Mesodermal cell (in vitro differentiated cells): ENCODE measurements around the gene DSN1.

Experiments
- H3K27ac ChIP-seq: 2 replicates; pipeline ENCODE4 v1.7.0; 2013; ENCODE audit warnings: mild to moderate bottlenecking, low read depth, low read length, moderate library complexity; ENCODE audit not compliant: severe bottlenecking
- H3K36me3 ChIP-seq: 2 replicates; pipeline ENCODE4 v1.7.1; 2013; ENCODE audit warnings: mild to moderate bottlenecking, low read length, moderate library complexity; ENCODE audit not compliant: control insufficient read depth, insufficient read depth
- H3K4me1 ChIP-seq: one replicate; pipeline ENCODE4 v1.7.1; 2013; ENCODE audit warnings: mild to moderate bottlenecking, low read length; ENCODE audit not compliant: insufficient read depth, control insufficient read depth, poor library complexity, severe bottlenecking
- H3K4me3 ChIP-seq: 2 replicates; pipeline ENCODE4 v1.7.0; 2013; ENCODE audit warnings: low read length, control low read depth, mild to moderate bottlenecking; ENCODE audit not compliant: insufficient read depth, poor library complexity, severe bottlenecking; ENCODE audit errors: extremely low read depth
- H3K9me3 ChIP-seq: 2 replicates; pipeline ENCODE4 v1.7.1; 2013; ENCODE audit warnings: mild to moderate bottlenecking, low read length, moderate library complexity; ENCODE audit not compliant: control insufficient read depth
- WGBS, 2 experiments: methylation state at CpG; one replicate each; pipeline ENCODE4 v1.1.5; 2013; ENCODE audit warnings: missing lambda C conversion rate in 2 of 2; ENCODE audit not compliant: insufficient coverage in 2 of 2; 5-methylcytosine and 5-hydroxymethylcytosine counted together

The DSN1 gene

GRCh38 chr20:36736451-36737182 is 36.9 kb downstream of the DSN1 start:
- Histone ChIP-seq H3K9me3 (no peaks in the 10 kb centered on the region), H3K27ac (peak overlapping the region; percentile 16), H3K4me3 (no peak overlapping the region), H3K4me1 (peaks cover 33% of the 10 kb centered on the region), H3K36me3 (no peaks in the 10 kb centered on the region)
- whole genome bisulfite sequencing, 2 experiments = 90% methylated on average over 2 of the region's 3 CpGs; no CpG with 5 or more reads in 1 of the 2 experiments

- Histone ChIP-seq H3K4me3 (no peak overlapping the region), H3K36me3 (no peaks in the 10 kb centered on the region), H3K9me3 (no peaks in the 10 kb centered on the region), H3K27ac (no peak overlapping the region), H3K4me1 (peaks cover 30% of the 10 kb centered on the region)
- 83 to 100% methylated on average over 1 of the region's 1 CpG for WGBS, 2 experiments
Observed at GRCh38 chr20:36732456-36732855, 41.1 kb downstream of the DSN1 start.

GRCh38 chr20:36728986-36729385 is 44.6 kb downstream of the DSN1 start:
- WGBS, 2 experiments = 50 to 80% methylated on average over 1 to 2 of the region's 3 CpGs

GRCh38 chr20:36726168-36726567 is 47.4 kb downstream of the DSN1 start:
- Histone ChIP-seq H3K4me1 (no peaks in the 10 kb centered on the region), H3K27ac (no peak overlapping the region), H3K36me3 (no peaks in the 10 kb centered on the region), H3K4me3 (no peak overlapping the region), H3K9me3 (no peaks in the 10 kb centered on the region)
- WGBS, 2 experiments = 93 to 95% methylated on average over 2 of the region's 3 CpGs

More at GRCh38 chr20:36728986-36729385, 44.6 kb downstream of the DSN1 start:
- Histone ChIP-seq H3K9me3 (no peaks in the 10 kb centered on the region), H3K36me3 (no peaks in the 10 kb centered on the region), H3K27ac (no peak overlapping the region), H3K4me1 (peaks cover 12% of the 10 kb centered on the region), H3K4me3 (no peak overlapping the region)

GRCh38 chr20:36720510-36720909 is 53.1 kb downstream of the DSN1 start:
- H3K4me3 ChIP-seq = no peak overlapping the region
- 89 to 100% methylated on average over 1 to 2 of the region's 3 CpGs for WGBS, 2 experiments
- no peaks in the 10 kb centered on the region for H3K4me1 ChIP-seq
- peaks cover 6% of the 10 kb centered on the region for H3K36me3 ChIP-seq
- no peak overlapping the region for H3K27ac ChIP-seq
- H3K9me3 ChIP-seq = no peaks in the 10 kb centered on the region

- H3K36me3 ChIP-seq = peaks cover 6% of the 10 kb centered on the region
- no peak overlapping the region for H3K4me3 ChIP-seq
- H3K27ac ChIP-seq = no peak overlapping the region
- no peaks in the 10 kb centered on the region for H3K9me3 ChIP-seq
- H3K4me1 ChIP-seq = no peaks in the 10 kb centered on the region
- 80% methylated on average over 1 of the region's 2 CpGs; no CpG with 5 or more reads in 1 of the 2 experiments for WGBS, 2 experiments
Observed at GRCh38 chr20:36717657-36718056, 55.9 kb downstream of the DSN1 start.

GRCh38 chr20:36717021-36717420 is 56.5 kb downstream of the DSN1 start:
- Histone ChIP-seq H3K4me3 (no peak overlapping the region), H3K36me3 (peaks cover 6% of the 10 kb centered on the region), H3K4me1 (no peaks in the 10 kb centered on the region), H3K9me3 (no peaks in the 10 kb centered on the region), H3K27ac (no peak overlapping the region)
- 90 to 100% methylated on average over 1 to 2 of the region's 3 CpGs for WGBS, 2 experiments

GRCh38 chr20:36712775-36713174 is 60.8 kb downstream of the DSN1 start:
- no peak overlapping the region for H3K4me3 ChIP-seq
- H3K27ac ChIP-seq = no peak overlapping the region
- no peaks in the 10 kb centered on the region for H3K36me3 ChIP-seq
- no peaks in the 10 kb centered on the region for H3K4me1 ChIP-seq
- WGBS, 2 experiments = 78 to 100% methylated on average over 1 of the region's 1 CpG
- no peaks in the 10 kb centered on the region for H3K9me3 ChIP-seq

GRCh38 chr20:36709126-36709525 is 64.4 kb downstream of the DSN1 start:
- Histone ChIP-seq H3K36me3 (no peaks in the 10 kb centered on the region), H3K27ac (no peak overlapping the region), H3K4me1 (no peaks in the 10 kb centered on the region), H3K4me3 (no peak overlapping the region), H3K9me3 (no peaks in the 10 kb centered on the region)
- 84 to 100% methylated on average over 2 to 5 of the region's 5 CpGs for WGBS, 2 experiments

- WGBS, 2 experiments = 88 to 90% methylated on average over 1 to 2 of the region's 4 CpGs
Observed at GRCh38 chr20:36703530-36703929, 70.0 kb downstream of the DSN1 start.

More at GRCh38 chr20:36703530-36703929, 70.0 kb downstream of the DSN1 start:
- Histone ChIP-seq H3K4me3 (no peak overlapping the region), H3K36me3 (no peaks in the 10 kb centered on the region), H3K9me3 (no peaks in the 10 kb centered on the region), H3K27ac (no peak overlapping the region), H3K4me1 (no peaks in the 10 kb centered on the region)
